GM21526 (cell line): ENCODE data around the gene BLVRB.

Experiments used
- ATAC-seq: cut with Tn5 transposase; IDR thresholded peaks from one replicate; pipeline ENCODE4 v1.9.1; 2021; ENCODE audit warnings: moderate library complexity; ENCODE audit not compliant: unreplicated experiment, low FRiP score

Gene BLVRB

GRCh38 chr19:40424637-40425449 lies 40.7 kb downstream of the BLVRB start:
- no peak for ATAC-seq

- no peak for ATAC-seq
Measured at GRCh38 chr19:40423938-40424337, 41.6 kb downstream of the BLVRB start.

- ATAC-seq = no peak
Measured at GRCh38 chr19:40422748-40423566, 42.6 kb downstream of the BLVRB start.

GRCh38 chr19:40421993-40422747 lies 43.4 kb downstream of the BLVRB start:
- no peak for ATAC-seq

- no peak for ATAC-seq
Measured at GRCh38 chr19:40420766-40421765, 44.5 kb downstream of the BLVRB start.

- no peak for ATAC-seq
Measured at GRCh38 chr19:40420451-40420765, 45.1 kb downstream of the BLVRB start.

- no peak for ATAC-seq
Measured at GRCh38 chr19:40419780-40420179, 45.8 kb downstream of the BLVRB start.

- no peak for ATAC-seq
Measured at GRCh38 chr19:40419066-40419612, 46.4 kb downstream of the BLVRB start.

GRCh38 chr19:40418040-40418439 lies 47.5 kb downstream of the BLVRB start:
- ATAC-seq = no peak

GRCh38 chr19:40417643-40417981 lies 47.9 kb downstream of the BLVRB start:
- no peak for ATAC-seq

GRCh38 chr19:40416918-40417642 lies 48.5 kb downstream of the BLVRB start:
- no peak for ATAC-seq

GRCh38 chr19:40415768-40416167 lies 49.8 kb downstream of the BLVRB start:
- no peak for ATAC-seq

GRCh38 chr19:40414542-40415535 lies 50.7 kb downstream of the BLVRB start:
- ATAC-seq = no peak

GRCh38 chr19:40413291-40413845 lies 52.2 kb downstream of the BLVRB start, which contains the start of gene PRX:
PRX (minus strand) TSS chr19:40413378; CDS start chr19:40407932, 5,446 bp downstream.
- no peak for ATAC-seq

GRCh38 chr19:40412866-40413265 lies 52.7 kb downstream of the BLVRB start:
- ATAC-seq = no peak

GRCh38 chr19:40411958-40412499 lies 53.5 kb downstream of the BLVRB start:
- ATAC-seq = no peak

- ATAC-seq = no peak
Measured at GRCh38 chr19:40411125-40411842, 54.3 kb downstream of the BLVRB start.
